GM21737 (cell line): ENCODE results near the gene RASGRF2.

Source experiments
- ATAC-seq: cut with Tn5 transposase; IDR thresholded peaks from one replicate; pipeline ENCODE4 v1.9.1; 2021; ENCODE audit warnings: mild to moderate bottlenecking, moderate library complexity; ENCODE audit not compliant: unreplicated experiment

RASGRF2 gene

GRCh38 chr5:81195335-81195929, 235.3 kb downstream of the RASGRF2 start:
- ATAC-seq: no peak

DNA sequence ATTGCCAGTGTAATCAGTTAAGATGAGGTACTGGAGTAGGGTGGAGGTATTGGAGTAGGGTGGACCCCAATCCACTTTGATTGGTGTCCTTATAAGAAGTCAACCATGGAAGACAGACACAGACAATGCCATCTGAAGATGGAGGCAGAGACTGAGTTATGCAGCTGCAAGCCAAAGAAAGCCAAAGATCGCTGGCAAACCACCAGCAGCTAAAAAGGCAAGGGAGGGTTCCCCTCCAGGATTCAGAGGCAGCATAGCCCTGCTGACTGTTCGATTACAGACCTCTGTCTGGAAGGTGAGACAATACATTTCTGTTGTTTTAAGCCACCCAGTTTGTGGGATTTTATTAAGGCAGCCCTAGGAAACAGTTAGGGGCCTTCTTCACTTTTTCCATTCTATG, 242.5 kb downstream of the RASGRF2 start:
- ATAC-seq: no peak

- no peak for ATAC-seq
These were observed 243.6 kb downstream of the RASGRF2 start for GRCh38 chr5:81203729-81204128.

GRCh38 chr5:81204205-81204604, 244.0 kb downstream of the RASGRF2 start:
- ATAC-seq: no peak

DNA sequence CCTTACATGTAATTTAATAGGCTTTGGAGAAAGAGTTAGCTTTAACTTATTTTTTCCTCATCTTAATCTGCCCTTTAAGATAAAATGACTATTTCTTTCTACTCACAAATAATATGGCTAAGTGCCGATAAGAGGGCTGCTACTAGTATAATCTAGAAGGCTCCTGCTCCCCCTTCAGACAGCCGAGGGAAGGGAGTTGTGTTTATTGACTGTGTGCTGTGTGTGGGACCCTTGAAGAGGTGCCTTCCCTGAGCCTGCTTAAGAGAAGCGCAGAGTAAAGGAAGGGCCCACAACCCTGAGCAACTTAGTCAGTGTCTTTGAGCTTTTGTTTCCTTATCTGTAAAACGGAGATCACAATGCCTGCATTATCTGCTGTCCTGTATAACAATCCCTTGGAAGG, 244.9 kb downstream of the RASGRF2 start:
- ATAC-seq: no peak

DNA sequence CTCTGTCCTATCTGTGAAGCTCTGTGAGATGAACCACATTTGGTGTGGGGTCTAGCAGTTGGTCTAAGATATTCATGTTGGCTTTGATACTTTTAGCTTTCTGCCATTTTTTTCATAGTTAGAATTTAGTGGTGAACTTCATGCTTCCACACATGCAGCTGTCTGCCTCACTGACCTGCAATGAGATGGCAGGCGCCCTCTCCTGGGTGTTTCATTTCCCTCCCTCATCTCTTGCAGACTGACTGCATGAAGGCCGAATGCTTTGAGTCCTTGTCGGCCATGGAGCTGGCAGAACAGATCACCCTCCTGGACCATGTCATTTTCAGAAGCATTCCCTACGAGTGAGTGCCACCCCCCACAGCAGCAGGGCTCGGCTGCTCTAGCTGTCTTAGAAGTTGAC, 246.8 kb downstream of the RASGRF2 start:
- ATAC-seq: no peak

DNA sequence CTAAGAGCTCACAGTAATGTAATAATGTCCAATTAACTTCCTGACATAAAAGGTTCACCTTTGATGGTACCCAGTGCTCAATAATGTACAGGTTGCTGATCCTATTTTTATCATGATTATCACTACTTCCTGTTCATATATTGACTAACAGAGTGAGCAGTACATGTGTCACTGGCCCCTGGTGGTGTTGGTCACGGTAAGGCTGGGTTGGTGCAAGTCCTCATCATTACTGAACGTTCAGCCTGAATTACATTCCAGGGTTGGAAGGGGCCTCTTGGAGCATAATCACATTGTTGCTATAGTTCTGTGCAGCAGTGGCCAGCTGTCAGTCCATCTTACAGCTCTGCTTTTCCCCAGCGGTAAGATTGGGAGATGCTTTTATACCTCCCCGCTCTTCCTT, 248.7 kb downstream of the RASGRF2 start:
- ATAC-seq: no peak

- no peak for ATAC-seq
These were observed 249.2 kb downstream of the RASGRF2 start for GRCh38 chr5:81209386-81209785.

DNA sequence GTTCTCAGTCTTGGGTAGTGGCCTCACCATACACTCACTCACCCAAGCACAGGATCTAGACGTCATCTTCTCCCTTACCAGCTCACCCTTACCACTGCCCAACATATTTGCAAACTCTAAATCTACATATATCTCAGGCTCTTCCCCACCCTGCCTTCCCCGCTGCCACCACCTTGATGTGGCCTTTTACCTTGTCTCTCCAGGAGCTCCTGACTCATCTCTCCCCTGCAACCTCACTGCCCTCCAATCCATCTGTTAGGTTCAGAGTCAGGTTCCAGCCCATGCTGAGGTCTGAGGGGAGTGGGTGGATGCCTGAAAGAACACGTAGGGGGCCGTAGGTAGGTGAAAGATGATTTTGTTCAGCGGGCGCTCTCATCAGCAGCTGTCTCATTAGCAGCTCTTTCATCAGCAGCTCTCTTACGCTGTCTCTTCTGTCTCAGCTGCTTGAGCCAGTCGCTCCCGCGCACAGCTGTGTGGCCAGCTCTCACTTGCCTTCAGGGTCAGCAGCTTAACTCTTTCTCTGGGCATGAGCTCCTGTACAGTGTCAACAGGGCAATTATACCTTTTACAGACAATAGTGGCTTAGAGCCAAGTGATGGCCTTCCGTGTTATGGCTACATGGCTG, 249.8 kb downstream of the RASGRF2 start:
- no peak for ATAC-seq

- no peak for ATAC-seq
These were observed 252.1 kb downstream of the RASGRF2 start for GRCh38 chr5:81212211-81212751.

DNA sequence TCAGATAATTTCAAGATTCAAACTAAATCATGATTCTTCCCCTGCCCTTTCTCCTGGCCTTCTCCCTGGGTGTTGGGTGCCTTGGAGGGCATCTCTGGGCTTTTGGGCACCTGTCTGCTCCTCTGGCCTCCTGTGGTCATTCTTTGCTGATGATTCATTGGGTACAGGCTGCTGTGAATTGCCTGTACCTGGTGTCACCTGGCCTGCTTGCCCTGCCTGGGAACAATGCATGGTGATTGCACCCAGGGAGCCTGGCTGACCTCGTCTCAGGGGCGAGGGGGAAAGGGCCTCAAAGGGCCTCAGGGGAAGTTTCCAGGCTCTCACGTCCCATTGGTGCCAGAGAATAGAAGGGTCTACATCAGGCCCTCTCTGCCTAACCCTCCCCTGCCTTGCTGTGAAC, 252.9 kb downstream of the RASGRF2 start:
- ATAC-seq: no peak

- no peak for ATAC-seq
These were observed 254.7 kb downstream of the RASGRF2 start for GRCh38 chr5:81214848-81215247.

DNA sequence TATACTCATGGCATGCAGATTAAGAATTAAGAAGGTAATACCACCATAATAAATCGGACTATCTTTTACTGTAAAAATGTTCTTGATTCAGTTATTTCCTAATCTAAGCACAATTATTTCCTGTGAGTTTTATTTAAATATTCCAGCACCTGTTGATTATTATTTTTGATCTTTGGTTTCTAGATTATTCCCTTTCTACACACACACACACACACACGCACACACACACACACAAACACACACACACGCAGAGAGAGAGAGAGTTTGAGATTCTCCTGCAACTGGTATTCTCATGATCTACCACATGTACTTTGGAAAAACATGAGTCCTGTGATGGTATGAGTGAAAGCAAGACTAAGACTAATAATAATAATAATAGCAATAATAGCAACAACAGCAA, 256.0 kb downstream of the RASGRF2 start:
- ATAC-seq: no peak

- ATAC-seq: no peak
These were observed 259.2 kb downstream of the RASGRF2 start for GRCh38 chr5:81219389-81219788.

- ATAC-seq: no peak
These were observed 262.1 kb downstream of the RASGRF2 start for GRCh38 chr5:81222285-81222684.

DNA sequence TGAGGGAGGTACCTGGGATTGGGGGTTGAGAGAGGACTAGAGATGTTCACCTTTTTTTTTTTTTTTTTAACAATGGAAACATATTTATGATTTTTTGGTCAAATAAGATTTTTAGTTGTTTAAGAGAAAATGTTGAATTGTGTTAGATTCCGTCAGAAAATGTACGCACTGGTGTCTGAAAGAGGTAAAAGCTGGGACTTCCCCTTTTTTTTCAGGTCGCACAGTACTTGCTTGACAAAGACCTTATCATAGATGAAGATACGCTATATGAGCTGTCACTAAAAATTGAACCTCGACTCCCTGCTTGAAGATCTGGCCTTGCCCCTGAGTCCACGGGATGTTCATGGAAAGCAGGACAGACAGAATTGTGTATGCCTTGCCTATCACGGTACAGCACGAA, 265.3 kb downstream of the RASGRF2 start:
- ATAC-seq: no peak

DNA sequence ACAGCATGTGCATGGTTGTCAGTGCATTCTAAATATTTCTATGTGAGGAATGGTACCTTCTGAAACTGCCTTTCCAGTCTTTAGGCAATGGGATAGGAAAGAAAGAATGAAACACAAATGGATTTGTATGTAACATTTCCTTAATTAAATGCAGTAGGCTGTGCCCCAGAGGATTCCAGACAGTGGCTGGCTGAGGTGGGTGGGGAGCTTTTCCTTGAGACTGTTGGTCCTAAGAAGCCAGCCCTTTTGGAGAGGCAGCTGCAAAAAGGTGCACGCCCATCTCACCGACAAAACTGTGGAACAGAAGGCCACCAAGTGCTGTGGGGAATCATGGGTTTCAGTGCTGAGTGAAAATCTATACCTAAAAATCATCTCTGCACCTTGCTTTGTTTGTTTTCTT, 266.1 kb downstream of the RASGRF2 start:
- ATAC-seq: no peak

DNA sequence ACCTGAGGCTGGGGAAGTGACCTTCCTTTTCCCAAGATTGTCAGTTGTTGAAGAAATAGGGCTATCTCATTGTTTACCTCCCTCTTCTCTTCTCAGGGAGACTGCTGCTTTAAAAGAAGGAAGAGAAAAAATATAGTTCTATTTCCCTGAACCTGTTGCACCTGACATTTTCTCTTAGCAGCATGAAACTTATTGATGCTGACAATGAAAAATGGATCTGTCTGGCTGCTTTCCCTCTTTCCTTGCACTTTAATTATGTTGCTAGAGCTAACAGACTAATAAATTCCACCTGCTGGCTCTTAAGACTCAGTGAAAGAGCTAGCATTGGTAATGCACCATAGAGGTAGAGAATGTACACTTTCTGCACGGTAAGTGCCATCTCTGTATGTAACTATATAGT, 266.8 kb downstream of the RASGRF2 start:
- ATAC-seq: no peak

GRCh38 chr5:81228084-81228483, 267.9 kb downstream of the RASGRF2 start:
- ATAC-seq: no peak

GRCh38 chr5:81230416-81230815, 270.3 kb downstream of the RASGRF2 start:
- ATAC-seq: no peak

GRCh38 chr5:81232464-81233079, 272.4 kb downstream of the RASGRF2 start:
- ATAC-seq: no peak

DNA sequence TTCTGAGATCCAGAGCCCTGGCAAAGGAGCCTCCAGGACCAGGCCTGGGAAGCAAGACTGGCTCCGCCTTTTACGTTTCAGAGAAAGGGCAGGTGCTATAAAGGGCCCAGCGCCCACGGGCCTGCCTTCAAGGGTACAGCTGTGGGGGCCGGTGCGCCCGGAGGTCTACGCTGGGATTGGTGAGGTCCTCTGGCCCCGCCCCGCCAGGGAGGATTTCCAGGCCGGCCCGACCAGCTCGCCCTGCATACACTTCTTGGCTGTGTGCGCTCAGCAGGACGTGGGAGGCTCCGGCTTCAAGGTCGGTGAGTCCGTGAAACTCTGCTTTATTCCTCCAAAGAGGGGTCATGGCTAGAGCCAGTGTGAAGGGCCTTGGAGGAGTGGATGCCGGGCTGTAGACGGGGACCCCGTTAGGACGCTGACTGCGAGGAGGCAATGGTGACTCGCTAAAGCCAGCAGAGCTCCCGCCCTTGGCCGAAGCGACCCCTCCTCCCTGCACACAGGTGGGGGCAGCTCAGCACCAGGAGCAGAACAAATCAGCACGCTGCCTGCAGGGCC, 273.0 kb downstream of the RASGRF2 start, which contains the start of gene CKMT2:
Gene CKMT2, plus strand, starts transcription at position 243 of the 555 bp plus-strand sequence. CDS start 17,811 bp downstream, outside the sequence.
- ATAC-seq: no peak
